Stimulated activated naive B cell treated with anti-CD40 and anti-IgM and Interleukin-4, amounts not matched to agents 10 μg/mL and 1 μg/mL and 100 μg/mL, for 72 hours (primary cell): ENCODE measurements around the gene ELOVL6.

Experiments used
- ATAC-seq, 2 donors: fragments of 150-1000 bp; cut with Tn5 transposase; replicated peaks; 2 replicates each; pipeline ENCODE4 v1.10.0; 2021; ENCODE audit warnings: moderate library complexity in 1 of 2
- DNase-seq: peaks from one replicate; pipeline ENCODE4 v3.0.0; 2021
- H3K27ac Mint-ChIP-seq: one replicate; pipeline ENCODE4 v1.8.0; 2022; ENCODE audit warnings: mild to moderate bottlenecking, mixed read lengths
- H3K27me3 Mint-ChIP-seq, 2 donors: one replicate each; pipeline ENCODE4 v1.8.0; 2022; ENCODE audit warnings: mixed read lengths in 2 of 2
- H3K36me3 Mint-ChIP-seq, 2 donors: one replicate each; pipeline ENCODE4 v1.8.0; 2022; ENCODE audit warnings: mixed read lengths in 2 of 2, mild to moderate bottlenecking in 1 of 2
- H3K4me1 Mint-ChIP-seq, 2 donors: one replicate each; pipeline ENCODE4 v1.8.0; 2022; ENCODE audit warnings: mixed read lengths in 2 of 2, mild to moderate bottlenecking in 1 of 2
- H3K4me3 Mint-ChIP-seq, 2 donors: one replicate each; pipeline ENCODE4 v1.8.0; 2022; ENCODE audit warnings: mild to moderate bottlenecking in 2 of 2, mixed read lengths in 2 of 2, moderate library complexity in 1 of 2
- H3K9me3 Mint-ChIP-seq, 2 donors: one replicate each; pipeline ENCODE4 v1.8.0; 2022; ENCODE audit warnings: mixed read lengths in 2 of 2, mild to moderate bottlenecking in 1 of 2

Gene ELOVL6

DNA sequence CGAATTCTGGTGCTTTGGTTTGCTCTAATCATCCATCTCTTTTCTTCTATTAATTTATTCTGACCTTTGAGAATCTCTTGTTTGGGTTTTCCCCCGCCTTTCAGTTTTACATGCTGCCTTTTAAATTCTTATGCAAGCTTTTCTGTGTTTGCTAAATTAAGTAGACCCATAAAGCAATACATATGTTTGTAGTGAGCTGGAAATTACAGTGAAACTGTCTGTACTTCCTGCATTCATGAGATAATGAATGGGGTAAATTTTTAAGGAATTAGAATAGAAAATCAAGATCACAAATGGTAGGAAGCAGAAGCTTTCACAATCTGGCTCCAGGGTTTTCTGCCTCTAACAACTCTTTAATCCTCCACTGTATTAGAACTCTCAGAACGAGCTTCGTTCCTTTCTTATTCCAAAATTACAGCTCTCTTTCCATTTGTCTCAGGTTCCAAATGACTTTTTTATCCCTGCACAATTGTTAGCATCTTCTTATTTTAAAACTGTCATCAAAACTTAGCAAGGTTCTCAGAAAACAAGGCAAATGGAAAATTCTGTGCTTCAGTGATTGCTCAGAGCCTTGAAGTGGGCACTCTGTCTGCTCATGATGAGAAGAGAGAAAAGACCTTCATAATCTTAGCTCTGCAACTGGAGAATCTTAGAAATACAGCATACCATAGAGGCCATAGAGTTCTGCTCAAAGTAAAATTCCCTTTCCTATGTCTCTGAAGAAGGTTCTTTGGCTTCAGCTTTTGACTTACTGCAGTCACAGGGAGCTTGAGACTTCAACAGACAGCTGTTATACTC, 177.6 kb downstream of the ELOVL6 start:
- no peak overlapping the region for H3K27ac Mint-ChIP-seq
- ATAC-seq, result no peak

DNA sequence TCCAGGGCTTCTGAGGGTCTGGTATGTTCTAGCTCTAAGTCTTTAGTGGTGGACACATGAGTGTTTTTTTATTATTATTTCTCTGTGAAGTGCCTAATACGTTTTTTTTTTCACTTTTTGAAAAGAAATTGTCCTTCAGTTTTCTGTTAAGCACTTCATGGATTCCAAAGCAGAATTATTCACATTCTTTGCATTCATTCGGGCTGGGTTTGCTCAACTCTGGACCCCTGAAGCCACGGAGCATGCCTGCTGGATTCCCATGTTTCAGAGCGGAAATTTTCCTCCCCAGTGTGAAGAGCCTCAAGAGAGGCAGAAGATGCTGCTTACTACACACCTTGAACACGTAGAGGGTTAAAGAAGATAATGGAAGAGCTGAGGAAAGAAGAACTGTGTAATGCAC, 178.3 kb downstream of the ELOVL6 start:
- H3K27ac Mint-ChIP-seq, result no peak overlapping the region
- DNase-seq (no peak), ATAC-seq (no peak)
- no peaks in the 10 kb centered on the region for H3K36me3 Mint-ChIP-seq
- H3K4me1 Mint-ChIP-seq, result peaks cover 5 to 17% of the 10 kb centered on the region in 2 donors
- H3K27me3 Mint-ChIP-seq, result no peaks in the 10 kb centered on the region
- peaks cover 4 to 6% of the 10 kb centered on the region in 2 donors for H3K9me3 Mint-ChIP-seq
- no peak overlapping the region for H3K4me3 Mint-ChIP-seq

More for the DNA sequence above, 177.6 kb downstream of the ELOVL6 start:
- Mint-ChIP-seq H3K9me3 (peaks cover 4 to 6% of the 10 kb centered on the region in 2 donors), H3K4me3 (no peak overlapping the region), H3K36me3 (no peaks in the 10 kb centered on the region), H3K4me1 (peaks cover 5 to 17% of the 10 kb centered on the region in 2 donors), H3K27me3 (no peaks in the 10 kb centered on the region)
- DNase-seq, result no peak

DNA sequence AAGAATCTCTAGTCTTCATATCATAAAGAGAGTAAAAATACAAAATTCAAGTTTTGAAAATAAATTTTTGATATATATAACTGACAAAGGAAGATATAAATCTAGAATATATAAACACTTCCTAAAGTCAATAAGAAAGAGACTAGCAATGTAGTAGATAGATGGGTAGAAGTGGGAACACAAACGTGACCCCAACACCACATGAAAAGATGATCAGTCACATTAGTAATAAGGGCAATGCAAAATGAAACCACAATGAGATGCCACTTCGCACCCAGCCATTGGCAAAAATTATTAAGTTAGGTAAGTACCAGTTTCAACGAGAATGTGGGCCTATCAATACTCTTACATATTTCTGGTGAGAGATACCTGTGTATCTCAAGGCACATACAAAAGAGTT, 179.3 kb downstream of the ELOVL6 start:
- Mint-ChIP-seq H3K4me1 (peaks cover 5 to 17% of the 10 kb centered on the region in 2 donors), H3K27ac (no peak overlapping the region), H3K4me3 (no peak overlapping the region), H3K36me3 (no peaks in the 10 kb centered on the region), H3K9me3 (peaks cover 4 to 6% of the 10 kb centered on the region in 2 donors), H3K27me3 (no peaks in the 10 kb centered on the region)
- no peak for DNase-seq
- ATAC-seq, result no peak

DNA sequence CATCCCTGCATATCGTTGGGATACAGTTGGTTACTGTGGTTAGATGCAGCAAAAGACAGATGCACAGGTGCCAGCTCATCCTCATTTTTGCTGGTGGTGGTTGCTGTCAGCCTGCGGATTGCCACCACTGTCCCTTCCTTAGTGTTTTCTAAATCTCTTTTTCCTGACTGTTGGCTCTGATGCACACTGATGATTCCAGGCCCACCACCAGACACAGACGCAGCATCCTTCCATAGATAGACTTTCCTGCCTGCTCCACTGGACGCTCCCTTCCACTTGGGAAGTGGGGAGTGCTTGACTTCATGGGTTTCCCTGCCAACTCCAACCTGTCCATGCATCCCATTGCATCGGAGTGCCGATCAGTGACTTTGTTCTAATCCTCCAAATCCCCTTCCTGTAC, 184.2 kb downstream of the ELOVL6 start:
- H3K27ac Mint-ChIP-seq, result no peak overlapping the region
- ATAC-seq (no peak), DNase-seq (no peak)
- no peak overlapping the region for H3K4me3 Mint-ChIP-seq
- no peaks in the 10 kb centered on the region for H3K36me3 Mint-ChIP-seq
- H3K9me3 Mint-ChIP-seq, result peaks cover 2 to 3% of the 10 kb centered on the region in 2 donors
- no peaks in the 10 kb centered on the region for H3K4me1 Mint-ChIP-seq
- H3K27me3 Mint-ChIP-seq, result no peaks in the 10 kb centered on the region

DNA sequence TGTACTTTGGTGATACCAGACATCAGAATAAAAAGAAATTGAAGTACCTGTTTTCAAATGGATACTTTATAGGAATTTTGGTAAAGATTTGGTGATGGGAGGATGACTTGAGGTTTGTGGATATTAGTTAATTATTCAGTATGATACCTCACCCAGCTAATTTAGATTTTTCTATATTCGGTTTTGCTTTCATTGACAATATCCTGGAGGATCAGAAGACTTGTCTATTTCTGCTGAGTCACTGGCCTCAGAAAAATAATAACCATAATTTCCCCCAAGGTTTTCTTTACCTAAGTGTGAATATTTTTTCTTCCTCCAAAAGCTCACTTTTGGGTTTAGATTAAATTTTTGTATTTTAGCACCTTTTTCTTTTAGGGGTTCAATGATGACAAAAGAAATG, 185.5 kb downstream of the ELOVL6 start:
- Mint-ChIP-seq H3K4me3 (no peak overlapping the region), H3K27me3 (no peaks in the 10 kb centered on the region), H3K27ac (no peak overlapping the region), H3K4me1 (no peaks in the 10 kb centered on the region), H3K9me3 (peaks cover 2 to 3% of the 10 kb centered on the region in 2 donors), H3K36me3 (no peaks in the 10 kb centered on the region)
- DNase-seq (no peak), ATAC-seq (no peak)

DNA sequence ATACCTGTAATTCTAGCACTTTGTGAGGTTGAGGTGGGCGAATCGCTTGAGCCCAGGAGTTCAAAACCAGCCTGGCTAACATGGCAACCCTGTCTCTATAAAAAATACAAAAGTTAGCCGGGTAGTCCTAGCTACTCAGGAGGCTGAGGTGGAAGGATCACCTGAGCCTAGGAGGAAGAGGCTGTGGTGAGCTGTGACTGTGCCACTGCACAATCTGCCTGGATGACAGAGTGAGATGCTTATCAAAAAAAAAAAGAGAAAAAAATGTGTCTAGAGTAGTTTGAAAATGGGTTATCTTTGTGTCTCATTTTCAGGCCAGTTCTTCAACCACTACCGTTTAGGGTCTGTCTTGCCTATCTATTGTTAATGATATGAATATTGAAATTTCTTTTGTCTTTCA, 187.6 kb downstream of the ELOVL6 start:
- no peaks in the 10 kb centered on the region for H3K36me3 Mint-ChIP-seq

DNA sequence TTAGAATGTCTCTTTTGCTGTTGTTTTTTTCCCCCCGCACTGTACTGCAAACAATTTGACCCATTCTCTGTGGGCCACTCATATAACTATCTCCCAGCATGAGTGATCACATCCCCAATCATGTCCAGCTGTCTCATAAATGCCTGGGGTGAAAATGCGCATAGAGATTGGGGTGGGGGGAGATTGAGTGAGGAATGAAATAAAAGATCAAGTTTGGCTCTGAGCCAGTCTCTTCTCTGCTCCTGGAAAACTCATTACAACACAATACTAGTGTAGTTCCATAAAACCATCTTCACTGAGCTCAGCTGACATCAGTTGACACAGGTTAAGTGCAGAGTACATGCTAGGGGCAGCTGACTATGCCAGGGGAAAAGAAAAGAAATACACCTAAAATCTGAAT, 188.9 kb downstream of the ELOVL6 start:
- no peak overlapping the region for H3K27ac Mint-ChIP-seq
- no peaks in the 10 kb centered on the region for H3K9me3 Mint-ChIP-seq
- no peak for DNase-seq
- H3K27me3 Mint-ChIP-seq, result peaks cover 0 to 4% of the 10 kb centered on the region in 2 donors
- no peak for ATAC-seq
- peaks cover 0 to 2% of the 10 kb centered on the region in 2 donors for H3K4me1 Mint-ChIP-seq
- H3K36me3 Mint-ChIP-seq, result no peaks in the 10 kb centered on the region
- no peak overlapping the region for H3K4me3 Mint-ChIP-seq

More for the DNA sequence above, 187.6 kb downstream of the ELOVL6 start:
- no peak for ATAC-seq
- DNase-seq, result no peak
- Mint-ChIP-seq H3K27ac (no peak overlapping the region), H3K4me1 (no peaks in the 10 kb centered on the region), H3K4me3 (no peak overlapping the region), H3K9me3 (no peaks in the 10 kb centered on the region), H3K27me3 (no peaks in the 10 kb centered on the region)

DNA sequence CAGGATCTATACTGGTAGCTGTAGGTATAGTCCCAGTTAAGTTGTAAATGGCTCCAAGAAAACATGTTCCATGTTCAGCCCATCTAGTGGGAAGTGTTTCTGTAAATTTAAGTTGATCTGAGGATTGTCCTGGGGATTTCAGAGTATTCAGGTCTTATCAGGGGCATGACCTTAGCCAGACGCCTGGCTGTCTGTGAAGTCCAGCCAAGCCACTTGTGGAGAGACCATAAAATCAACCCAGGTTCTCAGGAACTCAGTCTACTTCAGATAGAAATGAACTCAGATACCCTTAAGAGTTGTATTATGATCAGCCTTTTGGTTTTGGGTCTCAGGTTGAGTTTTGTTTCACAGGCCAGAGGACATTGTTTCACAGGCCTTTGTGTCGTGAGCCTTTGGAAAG, 189.9 kb downstream of the ELOVL6 start:
- ATAC-seq (no peak), DNase-seq (no peak)
- H3K4me3 Mint-ChIP-seq, result no peak overlapping the region
- H3K9me3 Mint-ChIP-seq, result no peaks in the 10 kb centered on the region
- H3K27me3 Mint-ChIP-seq, result peaks cover 0 to 4% of the 10 kb centered on the region in 2 donors
- H3K27ac Mint-ChIP-seq, result no peak overlapping the region
- no peaks in the 10 kb centered on the region for H3K36me3 Mint-ChIP-seq
- peaks cover 0 to 2% of the 10 kb centered on the region in 2 donors for H3K4me1 Mint-ChIP-seq

DNA sequence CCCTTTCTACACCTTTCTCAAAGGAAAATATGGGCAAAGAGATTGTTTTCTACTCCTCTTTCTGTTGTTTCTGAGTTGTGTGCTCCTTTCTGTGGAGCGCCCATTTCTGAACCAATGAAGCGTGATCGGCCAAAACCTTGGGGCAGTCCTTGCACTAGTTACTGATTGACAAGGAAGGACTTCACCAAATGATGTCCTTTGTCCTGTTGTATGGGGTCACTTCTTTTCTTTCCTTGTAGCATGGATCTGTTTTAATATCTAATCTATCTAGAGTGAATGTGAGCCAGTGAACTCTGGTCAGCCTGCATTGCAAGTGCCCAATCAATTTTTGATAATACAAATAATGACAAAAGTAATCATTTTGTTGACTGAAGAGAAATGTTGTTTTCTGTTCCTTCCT, 191.2 kb downstream of the ELOVL6 start:
- Mint-ChIP-seq H3K9me3 (no peaks in the 10 kb centered on the region), H3K4me3 (no peak overlapping the region), H3K36me3 (no peaks in the 10 kb centered on the region), H3K27ac (no peak overlapping the region), H3K27me3 (peaks cover 0 to 4% of the 10 kb centered on the region in 2 donors), H3K4me1 (peaks cover 0 to 2% of the 10 kb centered on the region in 2 donors)
- DNase-seq, result no peak
- ATAC-seq, result no peak

DNA sequence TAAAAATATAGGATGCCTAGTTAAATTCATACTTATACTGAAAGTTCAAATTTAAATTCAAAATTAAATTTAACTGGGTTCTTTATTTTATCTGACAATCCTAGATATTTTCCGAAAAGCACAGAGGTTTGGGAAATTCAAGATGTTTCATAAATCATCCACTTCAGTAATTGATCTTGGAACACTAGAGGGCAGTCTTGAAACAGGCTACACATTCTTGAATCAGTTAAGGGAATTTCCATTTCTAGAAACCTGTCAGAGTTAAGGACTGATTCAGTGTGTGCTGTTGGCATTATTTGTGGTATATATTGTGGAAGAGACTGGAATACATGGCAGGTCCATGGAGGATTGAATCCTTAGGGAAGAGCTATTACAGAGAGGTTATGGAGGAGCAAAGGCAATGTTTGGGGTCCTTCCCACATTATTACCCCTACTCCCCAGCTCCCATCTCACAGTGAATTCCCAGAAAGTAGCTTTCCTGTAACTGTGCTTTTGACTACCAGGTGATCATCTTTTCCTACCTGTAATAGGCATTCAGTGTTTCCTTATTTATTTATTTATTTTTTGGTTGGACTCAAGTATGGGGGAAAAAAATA, 192.9 kb downstream of the ELOVL6 start:
- Mint-ChIP-seq H3K27ac (no peak overlapping the region), H3K36me3 (no peaks in the 10 kb centered on the region), H3K4me1 (peaks cover 0 to 2% of the 10 kb centered on the region in 2 donors), H3K27me3 (peaks cover 0 to 4% of the 10 kb centered on the region in 2 donors), H3K4me3 (no peak overlapping the region), H3K9me3 (no peaks in the 10 kb centered on the region)
- peak; percentile 57 to 71 for ATAC-seq
- no peak for DNase-seq

DNA sequence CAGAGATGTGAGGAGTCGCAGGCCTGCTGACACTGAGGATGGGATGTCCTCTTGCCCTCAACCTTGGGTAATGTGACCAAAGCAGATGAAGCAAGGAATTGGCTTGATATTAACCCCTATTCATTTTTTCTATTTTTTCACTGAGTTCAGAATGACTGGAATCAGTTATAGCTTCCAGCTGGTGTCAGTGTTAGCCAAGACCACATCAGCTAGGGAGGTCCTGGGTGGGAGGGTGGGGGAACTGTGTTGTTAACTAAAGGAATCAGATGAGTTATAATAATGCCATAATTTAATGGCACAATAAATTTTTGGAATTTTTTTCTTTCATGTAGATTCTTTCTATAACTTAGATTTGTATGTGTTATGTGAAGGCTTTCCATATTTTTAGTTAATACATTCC, 193.9 kb downstream of the ELOVL6 start:
- ATAC-seq, result no peak
- no peaks in the 10 kb centered on the region for H3K36me3 Mint-ChIP-seq
- H3K4me3 Mint-ChIP-seq, result no peak overlapping the region
- peaks cover 0 to 2% of the 10 kb centered on the region in 2 donors for H3K4me1 Mint-ChIP-seq
- no peak for DNase-seq
- no peak overlapping the region for H3K27ac Mint-ChIP-seq
- no peaks in the 10 kb centered on the region for H3K9me3 Mint-ChIP-seq
- H3K27me3 Mint-ChIP-seq, result peaks cover 0 to 5% of the 10 kb centered on the region in 2 donors

DNA sequence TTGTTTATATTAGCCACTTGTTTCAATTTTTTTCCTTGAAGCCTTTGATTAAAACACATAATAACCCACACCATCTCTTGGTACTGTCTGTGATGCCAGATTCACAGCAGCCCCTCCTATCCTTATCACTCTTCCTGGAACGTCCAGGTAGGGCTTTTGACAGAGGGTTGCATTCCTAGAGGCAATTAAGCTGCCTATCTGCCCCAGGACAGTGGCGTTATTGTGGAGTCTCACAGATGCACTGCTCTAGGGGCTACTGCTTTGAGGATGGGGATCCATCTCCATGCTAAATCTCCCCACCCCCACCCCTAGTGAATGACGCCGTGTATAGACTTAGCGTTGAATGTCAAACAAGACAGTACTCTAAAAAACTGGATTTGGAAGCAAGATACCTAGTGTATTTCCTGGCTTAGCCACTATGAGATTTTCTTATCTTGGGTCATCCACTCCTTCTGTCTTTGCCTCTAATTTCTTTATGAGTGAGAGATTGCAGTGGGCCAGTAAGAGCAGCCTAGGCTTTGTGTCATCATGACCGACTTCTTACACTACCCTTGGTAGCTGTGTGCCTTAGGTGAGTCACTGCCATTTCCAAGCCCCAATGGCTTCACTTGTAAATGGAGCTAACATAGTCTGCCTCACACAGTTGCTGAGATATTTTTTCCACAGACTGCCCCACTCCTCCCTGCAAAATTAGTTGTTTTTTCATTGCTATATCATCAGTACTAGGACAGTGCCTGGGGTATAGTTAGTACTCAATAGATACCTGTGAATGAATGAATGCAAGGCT, 194.8 kb downstream of the ELOVL6 start:
- DNase-seq (no peak), ATAC-seq (no peak)
- Mint-ChIP-seq H3K4me3 (no peak overlapping the region), H3K36me3 (no peaks in the 10 kb centered on the region), H3K27ac (no peak overlapping the region), H3K4me1 (peaks cover 0 to 2% of the 10 kb centered on the region in 2 donors), H3K9me3 (no peaks in the 10 kb centered on the region), H3K27me3 (peaks cover 0 to 8% of the 10 kb centered on the region in 2 donors)

DNA sequence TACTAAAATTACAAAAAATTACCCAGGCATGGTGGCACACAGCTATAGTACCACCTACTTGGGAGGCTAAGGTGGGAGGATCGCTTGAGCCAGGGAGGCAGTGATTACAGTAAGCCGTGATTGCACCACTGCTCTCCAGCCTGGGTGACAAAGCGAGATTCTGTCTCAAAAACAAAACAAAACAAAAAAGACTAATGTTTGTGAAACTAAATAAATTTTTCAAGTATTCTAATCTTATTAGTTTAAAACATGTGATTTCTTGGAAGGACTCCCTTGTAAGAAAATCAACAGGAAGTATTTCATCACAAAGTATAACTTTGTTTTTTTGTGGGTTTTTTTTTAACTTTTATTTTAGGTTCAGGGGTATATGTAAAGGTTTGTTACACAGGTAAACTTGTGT, 196.1 kb downstream of the ELOVL6 start:
- no peak for DNase-seq
- no peak for ATAC-seq
- Mint-ChIP-seq H3K36me3 (no peaks in the 10 kb centered on the region), H3K27me3 (peaks cover 0 to 8% of the 10 kb centered on the region in 2 donors), H3K27ac (no peak overlapping the region), H3K9me3 (no peaks in the 10 kb centered on the region), H3K4me1 (peaks cover 0 to 2% of the 10 kb centered on the region in 2 donors), H3K4me3 (no peak overlapping the region)

DNA sequence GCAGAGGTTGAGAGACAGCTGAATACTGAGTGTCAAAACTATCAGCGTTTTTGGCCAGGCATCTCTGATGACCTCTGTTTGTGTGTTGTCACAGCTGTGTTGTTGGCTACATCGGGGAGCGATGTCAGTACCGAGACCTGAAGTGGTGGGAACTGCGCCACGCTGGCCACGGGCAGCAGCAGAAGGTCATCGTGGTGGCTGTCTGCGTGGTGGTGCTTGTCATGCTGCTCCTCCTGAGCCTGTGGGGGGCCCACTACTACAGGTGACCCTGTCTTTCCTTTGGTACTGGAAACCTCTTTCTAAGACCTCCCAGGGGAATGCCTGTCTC, 198.9 kb downstream of the ELOVL6 start:
- H3K4me1 Mint-ChIP-seq, result peaks cover 0 to 4% of the 10 kb centered on the region in 2 donors
- no peaks in the 10 kb centered on the region for H3K36me3 Mint-ChIP-seq
- H3K27ac Mint-ChIP-seq, result no peak overlapping the region
- DNase-seq (no peak), ATAC-seq (no peak)
- no peaks in the 10 kb centered on the region for H3K9me3 Mint-ChIP-seq
- peaks cover 0 to 3% of the 10 kb centered on the region in 2 donors for H3K27me3 Mint-ChIP-seq
- H3K4me3 Mint-ChIP-seq, result no peak overlapping the region
